Testis (tissue), 3 donors: ENCODE results near the gene PNRC2. TPM values are rescaled to one million over a fixed set of nuclear protein-coding genes. Genes with fewer than 3 reads are reported as not detected.
"Not testable (repeated sequence)": the region's sequence is repeated elsewhere in the genome, so short reads cannot be mapped to it uniquely, and the experiment has no call there.

Experiments
- DNase-seq: peaks from one replicate; pipeline ENCODE4 v3.0.0-alpha.2; 2019
- H3K27ac ChIP-seq, 2 donors: fragments of 200-600 bp; sonication (generic); one replicate each; pipeline ENCODE4 v1.5.1; 2019
- H3K27me3 ChIP-seq: fragments of 200-600 bp; sonication (generic); one replicate; pipeline ENCODE4 v1.5.1; 2019
- H3K36me3 ChIP-seq: fragments of 200-600 bp; sonication (generic); one replicate; pipeline ENCODE4 v1.5.1; 2017; ENCODE audit warnings: low read depth; ENCODE audit errors: missing control alignments
- H3K4me1 ChIP-seq: fragments of 200-600 bp; sonication (generic); one replicate; pipeline ENCODE4 v1.5.1; 2019
- H3K4me3 ChIP-seq, 2 donors: fragments of 200-600 bp; sonication (generic); one replicate each; pipeline ENCODE4 v1.5.1; 2017 to 2019
- H3K9me3 ChIP-seq: fragments of 200-600 bp; sonication (generic); one replicate; pipeline ENCODE4 v1.5.1; 2017
- CTCF ChIP-seq, 3 experiments: fragments of 450-650 bp in 2 of 3; fragments of 200-600 bp in 1 of 3; sonication (generic) in 1 of 3; IDR thresholded peaks; one replicate each; pipeline ENCODE4 v1.5.1; 2016 to 2019; ENCODE audit warnings: antibody characterized with exemption in 3 of 3, mild to moderate bottlenecking in 2 of 3, moderate library complexity in 1 of 3
- POLR2A ChIP-seq: fragments of 450-650 bp; IDR thresholded peaks from one replicate; pipeline ENCODE4 v1.6.1; 2017; ENCODE audit warnings: antibody characterized with exemption, mild to moderate bottlenecking, moderate library complexity
- WGBS, 2 donors: methylation state at CpG; one replicate each; pipeline ENCODE4 v1.1.5; 2018; 5-methylcytosine and 5-hydroxymethylcytosine counted together
- intact Hi-C: fragments of 100-400 bp; cut with DNase I; formaldehyde crosslinking; loops from one replicate; pipeline ENCODE4 v1.15.1; 2023; ENCODE audit warnings: low total_unique reads
- microRNA counts, 2 donors: library from miRNA; unstranded; fragments of <30 nt; microRNA quantifications; one replicate each; lab custom pipeline; 2016
- microRNA-seq, 2 donors: library from miRNA; unstranded; fragments of <30 nt; microRNA quantifications; one replicate each; pipeline ENCODE4, GENCODE V29; 2016; ENCODE audit warnings: borderline number of aligned reads in 2 of 2, borderline replicate concordance in 1 of 2
- polyA plus RNA-seq: library from polyadenylated mRNA; stranded (reverse); fragments of 350-450 nt; fragmentation: Illumina TruSeq; extraction: RNeasy Lipid Tissue Mini Kit (QIAGEN cat#74804); gene quantifications from one replicate; pipeline ENCODE4 v1.2.3, GENCODE V29; 2014; ENCODE audit warnings: low read depth, low replicate concordance; ENCODE audit not compliant: insufficient read depth
- small RNA-seq, 2 donors: library from RNA; depleted of rRNA; stranded (forward); fragments of <200 nt; gene quantifications; one replicate each; pipeline ENCODE3, GENCODE V24; 2016
- total RNA-seq, 2 donors: library from RNA; depleted of rRNA; stranded (reverse); fragments of >200 nt; gene quantifications; one replicate each; pipeline ENCODE4 v1.2.3, GENCODE V29; 2016

Gene PNRC2
- total and polyA plus RNA-seq, 3 donors from 2014 or later = 57.7 to 68.1 (median 61.5) TPM

GRCh38 chr1:24010650-24011049 is 51.0 kb downstream of the PNRC2 start:
- H3K4me3 ChIP-seq = no peak overlapping the region
- WGBS, 2 donors = 69 to 81% methylated on average over 3 to 4 of the region's 5 CpGs
- intact Hi-C loops = no loop called here
- H3K36me3 ChIP-seq = no peaks in the 10 kb centered on the region
- no peak for TF ChIP-seq POLR2A
- no peak for TF ChIP-seq CTCF (IDR thresholded peaks at IDR 0.05)
- no peaks in the 10 kb centered on the region for H3K4me1 ChIP-seq
- no peak for DNase-seq
- H3K9me3 ChIP-seq = no peaks in the 10 kb centered on the region
- no peaks in the 10 kb centered on the region for H3K27me3 ChIP-seq
- no peak overlapping the region for H3K27ac ChIP-seq

GRCh38 chr1:24012878-24013277 is 53.2 kb downstream of the PNRC2 start:
- H3K9me3 ChIP-seq, H3K4me3 ChIP-seq, H3K4me1 ChIP-seq, DNase-seq, H3K27me3 ChIP-seq, H3K36me3 ChIP-seq, intact Hi-C loops, H3K27ac ChIP-seq: not testable (repeated sequence)
- WGBS, 2 donors = 91 to 99% methylated on average over 8 of the region's 8 CpGs

MicroRNAs encoded within 50 kb of the gene (microRNA counts, 767-probe panel; counts per million panel counts)
- 0 to 152 counts per million in 2 donors for microRNA hsa-miR-378f (lab: Ali Mortazavi, UCI)

Small RNAs within 50 kb of the gene (microRNA-seq; reads per million reads assigned to microRNA genes)
- gene MIR378F = 0 reads per million in 2 donors

Small RNAs within 50 kb of the gene (small RNA-seq; reads per million reads assigned to genes)
- gene MIR378F = 0 reads per million in 2 donors

Other genes starting within 250 kb of the PNRC2 start
- gene ELOA, start 216.4 kb upstream of the PNRC2 start, total RNA-seq = 10 to 100 TPM; 38.7 to 41.9 TPM
- 51.3 TPM for gene ELOA, start 216.4 kb upstream of the PNRC2 start, polyA plus RNA-seq
- 10 to 100 TPM; 83.7 to 89.9 TPM for gene PITHD1, start 181.4 kb upstream of the PNRC2 start, total RNA-seq
- 99.3 TPM for gene PITHD1, start 181.4 kb upstream of the PNRC2 start, polyA plus RNA-seq
- gene LYPLA2, start 168.7 kb upstream of the PNRC2 start, total RNA-seq = 10 to 100 TPM; 46.5 to 47.8 TPM
- gene LYPLA2, start 168.7 kb upstream of the PNRC2 start, polyA plus RNA-seq = 36.1 TPM
- 10 to 100 TPM; 23.2 to 26.1 TPM for gene GALE, start 159.1 kb upstream of the PNRC2 start, total RNA-seq
- gene GALE, start 159.1 kb upstream of the PNRC2 start, polyA plus RNA-seq = 18.7 TPM
- 10 to 100 TPM; 48.2 to 54.3 TPM for gene HMGCL, start 134.4 kb upstream of the PNRC2 start, total RNA-seq
- 38.8 TPM for gene HMGCL, start 134.4 kb upstream of the PNRC2 start, polyA plus RNA-seq
- 10 to 100 TPM; 34.0 to 41.2 TPM for gene FUCA1, start 91.5 kb upstream of the PNRC2 start, total RNA-seq
- 68.8 TPM for gene FUCA1, start 91.5 kb upstream of the PNRC2 start, polyA plus RNA-seq
- under 1 TPM; 0.06 to 0.08 TPM for gene CNR2, start 46.5 kb upstream of the PNRC2 start, total RNA-seq
- gene CNR2, start 46.5 kb upstream of the PNRC2 start, polyA plus RNA-seq = 0.20 TPM
- 100 to 1,000 TPM; 124 to 141 TPM for gene SRSF10, start 20.5 kb downstream of the PNRC2 start, total RNA-seq
- gene SRSF10, start 20.5 kb downstream of the PNRC2 start, polyA plus RNA-seq = 113 TPM
- 10 to 100 TPM; 26.8 to 39.5 TPM for gene MYOM3, start 152.3 kb downstream of the PNRC2 start, total RNA-seq
- 22.4 TPM for gene MYOM3, start 152.3 kb downstream of the PNRC2 start, polyA plus RNA-seq
- under 1 TPM; 0.31 to 0.93 TPM for gene IL22RA1, start 183.3 kb downstream of the PNRC2 start, total RNA-seq
- 0.95 TPM for gene IL22RA1, start 183.3 kb downstream of the PNRC2 start, polyA plus RNA-seq
- gene IFNLR1, start 227.5 kb downstream of the PNRC2 start, total RNA-seq = 1 to 10 TPM in 1 of 2 donors, under 1 TPM in 1; 0.63 to 1.6 TPM
- 1.5 TPM for gene IFNLR1, start 227.5 kb downstream of the PNRC2 start, polyA plus RNA-seq